Measurements from ENCODE around the gene PSMG3.

DNA sequence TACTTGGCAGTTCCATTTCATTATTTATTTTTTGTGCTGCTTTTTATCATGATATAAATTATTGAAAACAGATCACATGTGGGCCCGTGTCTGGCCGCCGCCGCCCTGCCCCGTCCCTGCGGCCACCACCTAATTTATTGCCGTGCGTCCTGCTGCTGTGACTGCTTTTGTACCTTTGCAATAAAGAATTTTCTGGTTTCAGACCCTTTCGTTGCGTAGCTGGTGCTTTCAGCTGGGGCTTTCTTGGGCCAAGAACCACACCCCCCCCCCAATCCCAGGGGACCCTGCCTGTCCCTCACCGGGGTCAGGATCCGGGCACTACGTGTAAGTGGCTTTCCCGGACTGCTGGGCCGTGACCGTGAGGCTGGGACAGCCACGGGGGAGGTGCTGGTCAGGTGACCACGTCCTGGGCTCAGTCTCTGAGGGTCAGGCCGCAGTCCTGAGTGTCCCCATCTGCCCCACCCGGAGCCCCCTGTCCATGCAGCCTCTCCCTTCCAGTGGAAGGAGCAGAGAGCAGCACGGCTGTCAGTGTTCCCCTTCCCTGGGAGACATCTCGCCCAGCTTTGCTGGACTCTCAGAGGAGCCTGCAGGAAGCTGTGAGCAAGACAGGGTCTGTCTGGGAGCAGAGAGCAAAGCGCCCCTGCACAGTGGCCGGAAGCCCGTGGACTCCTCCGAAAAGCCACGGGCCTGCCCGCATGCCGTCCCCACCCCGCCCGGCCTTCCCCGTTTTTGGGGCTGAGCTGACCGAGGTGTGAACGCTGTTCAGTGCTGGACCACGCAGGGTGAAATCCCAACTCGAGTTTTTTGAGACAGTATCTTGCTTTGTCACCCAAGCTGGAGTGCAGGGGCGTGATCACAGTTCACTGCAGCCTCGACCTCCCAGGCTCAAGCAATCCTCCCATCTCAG is 26.7 kb downstream of the PSMG3 start:
- TF ChIP-seq, protein P1, sequence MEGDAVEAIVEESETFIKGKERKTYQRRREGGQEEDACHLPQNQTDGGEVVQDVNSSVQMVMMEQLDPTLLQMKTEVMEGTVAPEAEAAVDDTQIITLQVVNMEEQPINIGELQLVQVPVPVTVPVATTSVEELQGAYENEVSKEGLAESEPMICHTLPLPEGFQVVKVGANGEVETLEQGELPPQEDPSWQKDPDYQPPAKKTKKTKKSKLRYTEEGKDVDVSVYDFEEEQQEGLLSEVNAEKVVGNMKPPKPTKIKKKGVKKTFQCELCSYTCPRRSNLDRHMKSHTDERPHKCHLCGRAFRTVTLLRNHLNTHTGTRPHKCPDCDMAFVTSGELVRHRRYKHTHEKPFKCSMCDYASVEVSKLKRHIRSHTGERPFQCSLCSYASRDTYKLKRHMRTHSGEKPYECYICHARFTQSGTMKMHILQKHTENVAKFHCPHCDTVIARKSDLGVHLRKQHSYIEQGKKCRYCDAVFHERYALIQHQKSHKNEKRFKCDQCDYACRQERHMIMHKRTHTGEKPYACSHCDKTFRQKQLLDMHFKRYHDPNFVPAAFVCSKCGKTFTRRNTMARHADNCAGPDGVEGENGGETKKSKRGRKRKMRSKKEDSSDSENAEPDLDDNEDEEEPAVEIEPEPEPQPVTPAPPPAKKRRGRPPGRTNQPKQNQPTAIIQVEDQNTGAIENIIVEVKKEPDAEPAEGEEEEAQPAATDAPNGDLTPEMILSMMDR (IDR thresholded peaks at IDR 0.05) = no peak
- peak in 1 of 2 donors; percentile 6 for TF ChIP-seq POLR2A (IDR thresholded peaks at IDR 0.05)

Data from Peyer's patch (tissue), 4 donors.